Neural crest cell (in vitro differentiated cells): ENCODE measurements around the gene PRPF38B. TPM values are rescaled to one million over a fixed set of nuclear protein-coding genes. Genes with fewer than 3 reads are reported as not detected.
A peak's percentile ranks its signal among the peaks of the same experiment; 100 is the strongest.

Source experiments
- DNase-seq: peaks from one replicate; pipeline ENCODE4 v3.0.0; 2021; ENCODE audit warnings: low read depth, mixed read lengths, low spot score
- H3K27ac Mint-ChIP-seq: one replicate; pipeline ENCODE4 v1.8.0; 2021; ENCODE audit warnings: mild to moderate bottlenecking, mixed read lengths; ENCODE audit not compliant: unreplicated experiment
- H3K27me3 Mint-ChIP-seq: 2 replicates; pipeline ENCODE4 v1.8.0; 2021; ENCODE audit warnings: low read depth, mild to moderate bottlenecking, mixed read lengths
- H3K36me3 Mint-ChIP-seq: 2 replicates; pipeline ENCODE4 v1.8.0; 2021; ENCODE audit warnings: low read depth, mild to moderate bottlenecking, mixed read lengths
- H3K4me1 Mint-ChIP-seq: 2 replicates; pipeline ENCODE4 v1.8.0; 2021; ENCODE audit warnings: mixed read lengths
- H3K4me3 Mint-ChIP-seq: one replicate; pipeline ENCODE4 v1.8.0; 2021; ENCODE audit warnings: mild to moderate bottlenecking, mixed read lengths
- H3K9me3 Mint-ChIP-seq: 2 replicates; pipeline ENCODE4 v1.8.0; 2021; ENCODE audit warnings: mixed read lengths
- CTCF ChIP-seq: fragments of 200-600 bp; sonication (generic); conservative IDR thresholded peaks from 2 replicates; pipeline ENCODE4 v1.5.0; 2021; ENCODE audit warnings: antibody characterized with exemption, mild to moderate bottlenecking
- total RNA-seq: library from RNA; stranded (reverse); gene quantifications from 2 replicates; pipeline ENCODE4 v1.2.1, GENCODE V29; 2021

Gene PRPF38B
- total RNA-seq, 1 donor from 2014 or later = 55.2 TPM

- no peaks in the 10 kb centered on the region for H3K27me3 Mint-ChIP-seq
- H3K4me3 Mint-ChIP-seq = no peak overlapping the region
- no peak for TF ChIP-seq CTCF
- no peaks in the 10 kb centered on the region for H3K36me3 Mint-ChIP-seq
- H3K4me1 Mint-ChIP-seq = peaks cover 12% of the 10 kb centered on the region
- H3K9me3 Mint-ChIP-seq = no peaks in the 10 kb centered on the region
- no peak for DNase-seq
- H3K27ac Mint-ChIP-seq = peak overlapping the region; percentile 86
These were observed 45.4 kb upstream of the PRPF38B start for GRCh38 chr1:108646648-108647269.

GRCh38 chr1:108653431-108654105, 38.5 kb upstream of the PRPF38B start:
- Mint-ChIP-seq H3K9me3 (no peaks in the 10 kb centered on the region), H3K27me3 (no peaks in the 10 kb centered on the region), H3K4me3 (no peak overlapping the region), H3K4me1 (no peaks in the 10 kb centered on the region), H3K27ac (no peak overlapping the region), H3K36me3 (no peaks in the 10 kb centered on the region)
- no peak for DNase-seq
- no peak for TF ChIP-seq CTCF

GRCh38 chr1:108657356-108658080, 34.6 kb upstream of the PRPF38B start:
- no peak overlapping the region for H3K4me3 Mint-ChIP-seq
- no peak for DNase-seq
- peaks cover 1% of the 10 kb centered on the region for H3K27me3 Mint-ChIP-seq
- no peak overlapping the region for H3K27ac Mint-ChIP-seq
- H3K9me3 Mint-ChIP-seq = peaks cover 4% of the 10 kb centered on the region
- no peaks in the 10 kb centered on the region for H3K4me1 Mint-ChIP-seq
- TF ChIP-seq CTCF = no peak
- H3K36me3 Mint-ChIP-seq = no peaks in the 10 kb centered on the region

- Mint-ChIP-seq H3K9me3 (peaks cover 4% of the 10 kb centered on the region), H3K4me1 (no peaks in the 10 kb centered on the region), H3K27ac (no peak within 1 kb of the TSS), H3K36me3 (no peaks in the 10 kb centered on the region), H3K27me3 (peaks cover 6% of the 10 kb centered on the region), H3K4me3 (peak within 1 kb of the TSS; percentile 61)
- no peak for TF ChIP-seq CTCF
- DNase-seq = peak; percentile 51
These were observed 31.0 kb upstream of the PRPF38B start, which contains the start of gene HENMT1 for GRCh38 chr1:108661030-108661609. Gene HENMT1, minus strand, starts transcription at chr1:108661093. Its CDS starts 1,209 bp downstream, at chr1:108659884.

DNA sequence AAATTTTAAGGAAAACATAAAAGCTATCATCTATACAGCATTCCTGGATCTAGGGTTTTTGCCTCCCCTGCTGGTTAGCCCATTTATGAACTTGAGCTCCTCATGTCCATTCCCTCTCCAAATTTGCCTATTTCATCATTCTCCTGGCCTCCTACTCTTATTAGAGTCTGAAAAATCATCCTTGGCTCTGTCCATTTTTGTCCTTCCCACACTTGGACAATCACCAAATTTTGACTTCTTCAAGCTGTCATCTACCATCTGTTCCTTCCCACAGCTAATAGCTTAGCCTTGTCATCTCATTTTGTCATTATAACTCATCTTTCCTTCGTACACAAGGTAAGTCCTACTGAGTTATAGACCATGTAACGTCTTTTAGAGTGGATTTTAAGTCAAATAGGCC, 29.0 kb upstream of the PRPF38B start:
- no peak for DNase-seq
- H3K4me1 Mint-ChIP-seq = no peaks in the 10 kb centered on the region
- no peak for TF ChIP-seq CTCF
- peaks cover 6% of the 10 kb centered on the region for H3K27me3 Mint-ChIP-seq
- no peak overlapping the region for H3K27ac Mint-ChIP-seq
- H3K9me3 Mint-ChIP-seq = peaks cover 6% of the 10 kb centered on the region
- H3K4me3 Mint-ChIP-seq = peak overlapping the region; percentile 4
- H3K36me3 Mint-ChIP-seq = no peaks in the 10 kb centered on the region
